ENCODE results near the gene FNTB. TPM values are rescaled to one million over a fixed set of nuclear protein-coding genes. Genes with fewer than 3 reads are reported as not detected.

The FNTB gene
- total and polyA plus RNA-seq, 9 of the 15 experiments (the other 6 are each of a cell fraction or from before 2014, with no cell fraction given): 6.9 to 23.2 (median 12.2) TPM

- peak; percentile 64; the same call in 1 of the 2 replicates for TF ChIP-seq ZBTB9 (CRISPR knock-in tag; IDR thresholded peaks at IDR 0.05)
- no peak for TF ChIP-seq ZNF277 (CRISPR knock-in tag; IDR thresholded peaks at IDR 0.05; ENCODE audit: borderline replicate concordance)
- no peak for TF ChIP-seq RBM15 (IDR thresholded peaks at IDR 0.05; ENCODE audit: insufficient read depth, low read length)
- peak in 1 of 2 experiments; percentile 41; a peak in 1 of 4 replicates for TF ChIP-seq ZNF639 (CRISPR knock-in tag; conservative IDR thresholded peaks at IDR 0.05 in 1 of 2, IDR thresholded peaks at IDR 0.05 in 1 of 2)
- 0 out of 2 replicates have a peak, but pooled peaks have one; percentile 61 for TF ChIP-seq ZKSCAN1 (IDR thresholded peaks at IDR 0.05; ENCODE audit: low read depth, low read length)
- peak; percentile 84 for TF ChIP-seq PML (IDR thresholded peaks at IDR 0.05; ENCODE audit: low read length)
- TF ChIP-seq RCOR1 (IDR thresholded peaks at IDR 0.05; ENCODE audit: borderline replicate concordance in 1 of 2, low read depth in 2 of 2, low read length in 2 of 2): peak in 1 of 2 experiments; percentile 81; a peak in 2 of 4 replicates
- TF ChIP-seq, protein P1, sequence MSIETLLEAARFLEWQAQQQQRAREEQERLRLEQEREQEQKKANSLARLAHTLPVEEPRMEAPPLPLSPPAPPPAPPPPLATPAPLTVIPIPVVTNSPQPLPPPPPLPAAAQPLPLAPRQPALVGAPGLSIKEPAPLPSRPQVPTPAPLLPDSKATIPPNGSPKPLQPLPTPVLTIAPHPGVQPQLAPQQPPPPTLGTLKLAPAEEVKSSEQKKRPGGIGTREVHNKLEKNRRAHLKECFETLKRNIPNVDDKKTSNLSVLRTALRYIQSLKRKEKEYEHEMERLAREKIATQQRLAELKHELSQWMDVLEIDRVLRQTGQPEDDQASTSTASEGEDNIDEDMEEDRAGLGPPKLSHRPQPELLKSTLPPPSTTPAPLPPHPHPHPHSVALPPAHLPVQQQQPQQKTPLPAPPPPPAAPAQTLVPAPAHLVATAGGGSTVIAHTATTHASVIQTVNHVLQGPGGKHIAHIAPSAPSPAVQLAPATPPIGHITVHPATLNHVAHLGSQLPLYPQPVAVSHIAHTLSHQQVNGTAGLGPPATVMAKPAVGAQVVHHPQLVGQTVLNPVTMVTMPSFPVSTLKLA (conservative IDR thresholded peaks at IDR 0.05): no peak
- 0 out of 2 replicates have a peak, but pooled peaks have one; percentile 16 for TF ChIP-seq KLF6 (CRISPR knock-in tag; IDR thresholded peaks at IDR 0.05; ENCODE audit: borderline replicate concordance)
- no peak for TF ChIP-seq ZNF316 (IDR thresholded peaks at IDR 0.05)
- TF ChIP-seq MCM5 (IDR thresholded peaks at IDR 0.05; ENCODE audit: low read depth): no peak
- no peak for TF ChIP-seq SRSF7 (optimal IDR thresholded peaks at IDR 0.05; ENCODE audit: low read depth, low read length)
- TF ChIP-seq POLR2A (conservative IDR thresholded peaks at IDR 0.05): no peak
- peak; percentile 64; the same call in 1 of the 2 replicates for TF ChIP-seq POLR2AphosphoS5 (IDR thresholded peaks at IDR 0.05; ENCODE audit: control insufficient read depth, insufficient read depth, low read depth, low read length)
- no peak for TF ChIP-seq RBM39 (optimal IDR thresholded peaks at IDR 0.05; ENCODE audit: low read depth, low read length)
- TF ChIP-seq NBN (IDR thresholded peaks at IDR 0.05; ENCODE audit: low read depth): 0 out of 2 replicates have a peak, but pooled peaks have one; percentile 44
- 0 out of 2 replicates have a peak, but pooled peaks have one; percentile 35 for TF ChIP-seq ETV5 (CRISPR knock-in tag; IDR thresholded peaks at IDR 0.05; ENCODE audit: low read depth)
- no peak for TF ChIP-seq E2F4 (CRISPR knock-in tag; IDR thresholded peaks at IDR 0.05; ENCODE audit: low read depth)
- peak; percentile 84 for TF ChIP-seq SMARCA4 (IDR thresholded peaks at IDR 0.05)
- TF ChIP-seq CCNT2 (IDR thresholded peaks at IDR 0.05; ENCODE audit: borderline replicate concordance, extremely low read depth, insufficient read length, low read depth, low read length): peak; percentile 26
- TF ChIP-seq ZNF133 (CRISPR knock-in tag; IDR thresholded peaks at IDR 0.05): no peak
Observed at GRCh38 chr14:65044596-65044959, 57.9 kb downstream of the FNTB start (continued).

All from K562 (cell line).